Caki2 (cell line): ENCODE data around the gene ARF1. TPM values are rescaled to one million over a fixed set of nuclear protein-coding genes. Genes with fewer than 3 reads are reported as not detected.
A peak's percentile ranks its signal among the peaks of the same experiment; 100 is the strongest.

Source experiments
- DNase-seq: peaks from one replicate; pipeline ENCODE4 v3.0.0-alpha.2; 2015; ENCODE audit warnings: low read depth
- in situ Hi-C: cut with HindIII; loops from 2 replicates; pipeline ENCODE4 v1.10.0; 2016; ENCODE audit warnings: low sequenced_read_pairs, low pct_unique_long_range_greater_than_20kb, mixed read lengths
- total RNA-seq: library from RNA; depleted of rRNA; stranded (reverse); fragments of >200 nt; shearing (Covaris generic); gene quantifications from 2 replicates; pipeline ENCODE4 v1.2.3, GENCODE V29; 2014; ENCODE audit warnings: low replicate concordance

ARF1 gene
- total RNA-seq, 1 experiment from 2014 or later, result 399 TPM

- in situ Hi-C loops, result no loop called here
- no peak for DNase-seq
These were observed 12.0 kb downstream of the ARF1 start for GRCh38 chr1:228094432-228095016.

- in situ Hi-C loops, result no loop called here
- DNase-seq, result no peak
These were observed 12.7 kb downstream of the ARF1 start for GRCh38 chr1:228095161-228095560.

GRCh38 chr1:228095938-228096337 is 13.4 kb downstream of the ARF1 start:
- in situ Hi-C loops, result no loop called here
- no peak for DNase-seq

- DNase-seq, result no peak
- in situ Hi-C loops, result no loop called here
These were observed 14.2 kb downstream of the ARF1 start for GRCh38 chr1:228096416-228097332.

- DNase-seq, result no peak
- in situ Hi-C loops, result no loop called here
These were observed 15.0 kb downstream of the ARF1 start for GRCh38 chr1:228097333-228098081.

GRCh38 chr1:228098323-228098931 is 15.9 kb downstream of the ARF1 start:
- DNase-seq, result no peak
- in situ Hi-C loops, result no loop called here

- in situ Hi-C loops, result no loop called here
- no peak for DNase-seq
These were observed 16.8 kb downstream of the ARF1 start for GRCh38 chr1:228099331-228099732.

- DNase-seq, result no peak
- in situ Hi-C loops, result no loop called here
These were observed 18.5 kb downstream of the ARF1 start for GRCh38 chr1:228100822-228101613.

GRCh38 chr1:228101614-228101993 is 19.1 kb downstream of the ARF1 start:
- no peak for DNase-seq
- in situ Hi-C loops, result no loop called here

GRCh38 chr1:228101994-228102790 is 19.7 kb downstream of the ARF1 start:
- peak; percentile 38 for DNase-seq
- in situ Hi-C loops, result no loop called here

- in situ Hi-C loops, result no loop called here
- DNase-seq, result peak; percentile 89
These were observed 20.5 kb downstream of the ARF1 start, which contains the start of gene C1orf35 for GRCh38 chr1:228102791-228103620. Gene C1orf35 (minus strand): TSS chr1:228103325. CDS start chr1:228103227, 98 bp downstream.

- no peak for DNase-seq
- in situ Hi-C loops, result no loop called here
These were observed 22.2 kb downstream of the ARF1 start for GRCh38 chr1:228104526-228105269.

GRCh38 chr1:228105270-228105995 is 22.9 kb downstream of the ARF1 start:
- in situ Hi-C loops, result no loop called here
- no peak for DNase-seq

- DNase-seq, result no peak
- in situ Hi-C loops, result no loop called here
These were observed 23.7 kb downstream of the ARF1 start for GRCh38 chr1:228105996-228106799.

GRCh38 chr1:228106800-228107054 is 24.2 kb downstream of the ARF1 start:
- no peak for DNase-seq
- in situ Hi-C loops, result no loop called here
